ENCODE results near the gene C19orf73. TPM values are rescaled to one million over a fixed set of nuclear protein-coding genes. Genes with fewer than 3 reads are reported as not detected.

C19orf73 gene
- total RNA-seq, 6 experiments from 2014 or later = 0.73 to 8.1 (median 1.5) TPM

- DNase-seq (no peak), ATAC-seq (no peak)
- Histone ChIP-seq H3K9me3 (no peaks in the 10 kb centered on the region), H3K4me3 (no peak overlapping the region), H3K4me1 (peaks cover 0 to 14% (median 2%) of the 10 kb centered on the region in 4 donors), H3K27ac (no peak overlapping the region), H3K36me3 (no peaks in the 10 kb centered on the region), H3K27me3 (no peaks in the 10 kb centered on the region)
- intact Hi-C loops (cut with DNase I) = no loop called here
- TF ChIP-seq CTCF (IDR thresholded peaks at IDR 0.05) (no peak), POLR2A (IDR thresholded peaks at IDR 0.05) (no peak)
- 16% methylated on average over 7 of the region's 10 CpGs for WGBS (ENCODE audit: insufficient coverage, low coverage, low lambda C conversion rate, missing lambda C conversion rate)
These were observed 33.2 kb upstream of the C19orf73 start for GRCh38 chr19:49152119-49152550.

GRCh38 chr19:49151267-49152118 lies 32.5 kb upstream of the C19orf73 start:
- intact Hi-C loops (cut with DNase I) = no loop called here
- no peaks in the 10 kb centered on the region for H3K27me3 ChIP-seq
- no peak overlapping the region for H3K4me3 ChIP-seq
- peak overlapping the region in 1 of 3 donors; percentile 88 for H3K27ac ChIP-seq
- H3K9me3 ChIP-seq = no peaks in the 10 kb centered on the region
- 13% methylated on average over 34 of the region's 45 CpGs for WGBS (ENCODE audit: insufficient coverage, low coverage, low lambda C conversion rate, missing lambda C conversion rate)
- DNase-seq (peak; percentile 63 to 80 (median 78)), ATAC-seq (peak; percentile 1 to 5 (median 2))
- no peaks in the 10 kb centered on the region for H3K36me3 ChIP-seq
- TF ChIP-seq POLR2A (IDR thresholded peaks at IDR 0.05) (no peak), CTCF (IDR thresholded peaks at IDR 0.05) (no peak)
- peaks cover 0 to 14% (median 2%) of the 10 kb centered on the region in 4 donors for H3K4me1 ChIP-seq

GRCh38 chr19:49150944-49151243 lies 32.0 kb upstream of the C19orf73 start:
- intact Hi-C loops (cut with DNase I) = no loop called here
- peaks cover 0 to 14% (median 2%) of the 10 kb centered on the region in 4 donors for H3K4me1 ChIP-seq
- no peak for ATAC-seq
- no peaks in the 10 kb centered on the region for H3K36me3 ChIP-seq
- H3K4me3 ChIP-seq = peak overlapping the region; percentile 68 to 73 (median 69)
- 23% methylated on average over 5 of the region's 16 CpGs for WGBS (ENCODE audit: insufficient coverage, low coverage, low lambda C conversion rate, missing lambda C conversion rate)
- H3K27me3 ChIP-seq = no peaks in the 10 kb centered on the region
- TF ChIP-seq POLR2A (IDR thresholded peaks at IDR 0.05) (no peak), CTCF (IDR thresholded peaks at IDR 0.05) (no peak)
- no peak for DNase-seq
- peak overlapping the region; percentile 86 to 93 (median 88) for H3K27ac ChIP-seq
- no peaks in the 10 kb centered on the region for H3K9me3 ChIP-seq

- peak; percentile 79 to 88 (median 86) for ATAC-seq
- intact Hi-C loops (cut with DNase I) = no loop called here
- under 1% methylated on average over 23 of the region's 75 CpGs for WGBS (ENCODE audit: insufficient coverage, low coverage, low lambda C conversion rate, missing lambda C conversion rate)
These were observed 31.4 kb upstream of the C19orf73 start for GRCh38 chr19:49150106-49150943.

More at GRCh38 chr19:49150106-49150943, 31.4 kb upstream of the C19orf73 start:
- peak overlapping the region; percentile 86 to 93 (median 88) for H3K27ac ChIP-seq
- TF ChIP-seq CTCF (IDR thresholded peaks at IDR 0.05) = no peak
- peak; percentile 82 for TF ChIP-seq POLR2A (IDR thresholded peaks at IDR 0.05)
- no peaks in the 10 kb centered on the region for H3K27me3 ChIP-seq
- DNase-seq = peak; percentile 90 to 95 (median 93)
- H3K9me3 ChIP-seq = no peaks in the 10 kb centered on the region
- peak overlapping the region; percentile 68 to 73 (median 69) for H3K4me3 ChIP-seq
- peaks cover 0 to 14% (median 2%) of the 10 kb centered on the region in 4 donors for H3K4me1 ChIP-seq
- no peaks in the 10 kb centered on the region for H3K36me3 ChIP-seq
